ENCODE data around the gene AQP1.

DNA sequence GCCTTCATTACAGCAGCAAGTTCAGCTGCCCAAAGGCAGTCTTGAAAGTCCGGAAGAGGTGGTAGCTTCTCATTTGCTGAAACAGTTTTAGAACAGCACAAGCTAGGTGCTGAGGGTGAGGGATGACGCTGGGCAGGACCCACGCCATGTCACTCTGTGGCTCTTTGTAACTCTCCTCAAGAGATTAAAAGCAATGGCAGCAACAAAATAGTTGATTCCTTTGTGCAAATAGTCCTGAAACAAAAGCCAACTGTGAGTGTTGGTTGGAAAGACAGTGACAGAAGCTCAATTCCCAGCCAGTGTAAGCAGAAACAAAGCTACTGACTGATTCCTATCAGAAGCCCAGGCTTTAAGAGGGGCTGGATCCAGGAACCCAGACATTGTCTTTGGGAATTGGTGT, 47.6 kb upstream of the AQP1 start:
- no peak for TF ChIP-seq CTCF (IDR thresholded peaks at IDR 0.05; ENCODE audit: borderline replicate concordance, extremely low read depth, low read length, poor library complexity, severe bottlenecking)
- no peak for TF ChIP-seq EZH2 (IDR thresholded peaks at IDR 0.05; ENCODE audit: borderline replicate concordance, low read depth, low read length, severe bottlenecking)

Data from DND-41 (cell line).